ENCODE results near the gene LRP4. TPM values are rescaled to one million over a fixed set of nuclear protein-coding genes. Genes with fewer than 3 reads are reported as not detected.
A peak's percentile ranks its signal among the peaks of the same experiment; 100 is the strongest.

LRP4 gene
- total and polyA plus RNA-seq, 10 donors: 0.88 to 30.7 (median 19.9) TPM

DNA sequence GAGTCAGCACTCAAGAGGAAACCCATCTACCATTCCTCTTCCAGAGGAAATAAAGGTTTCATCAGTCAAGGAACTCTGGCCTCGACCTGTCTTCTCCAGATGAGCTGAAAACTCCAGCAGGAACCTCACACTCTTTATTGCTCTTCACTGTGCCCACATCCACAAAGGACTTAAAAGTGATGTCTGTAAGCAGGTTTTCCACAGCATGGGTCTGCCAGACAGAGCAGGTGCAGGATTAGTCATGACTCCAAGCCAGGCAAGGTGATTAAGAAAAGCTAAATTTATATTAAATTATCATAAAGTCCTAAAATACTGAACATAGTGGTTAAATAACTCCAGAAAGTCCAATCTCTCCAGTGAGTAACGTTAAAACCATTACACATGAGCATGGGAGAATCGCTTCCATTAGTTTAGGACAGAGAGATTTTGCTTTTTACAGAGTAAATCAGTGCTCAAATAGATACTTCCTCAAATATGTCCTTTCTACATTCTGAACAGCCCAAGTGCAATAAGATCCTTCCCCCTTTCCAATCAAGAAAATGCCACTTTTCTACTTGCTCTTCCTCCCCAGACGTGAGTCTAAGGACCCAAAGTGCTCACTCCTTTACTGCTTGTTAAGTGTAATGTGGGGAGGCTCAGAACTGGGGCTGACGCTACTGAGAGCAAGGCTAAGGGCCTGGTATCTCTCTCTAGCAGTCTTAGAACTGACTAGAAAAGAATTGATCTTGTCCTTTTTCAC, 61.6 kb downstream of the LRP4 start:
- Histone ChIP-seq H3K4me3 (no peak overlapping the region), H3K4me1 (peaks cover 0 to 21% (median 2%) of the 10 kb centered on the region in 6 donors), H3K27me3 (replicated peaks in 1 of 7) (no peaks in the 10 kb centered on the region), H3K36me3 (peaks cover 0 to 18% (median 3%) of the 10 kb centered on the region in 6 donors), H3K27ac (peak overlapping the region in 4 of 8 donors; percentile 13 to 59 (median 44)), H3K9me3 (no peaks in the 10 kb centered on the region)
- no peak for DNase-seq
- 54 to 69% (median 60%) methylated on average over 5 of the region's 5 CpGs for WGBS, 5 donors
- TF ChIP-seq, protein P1, sequence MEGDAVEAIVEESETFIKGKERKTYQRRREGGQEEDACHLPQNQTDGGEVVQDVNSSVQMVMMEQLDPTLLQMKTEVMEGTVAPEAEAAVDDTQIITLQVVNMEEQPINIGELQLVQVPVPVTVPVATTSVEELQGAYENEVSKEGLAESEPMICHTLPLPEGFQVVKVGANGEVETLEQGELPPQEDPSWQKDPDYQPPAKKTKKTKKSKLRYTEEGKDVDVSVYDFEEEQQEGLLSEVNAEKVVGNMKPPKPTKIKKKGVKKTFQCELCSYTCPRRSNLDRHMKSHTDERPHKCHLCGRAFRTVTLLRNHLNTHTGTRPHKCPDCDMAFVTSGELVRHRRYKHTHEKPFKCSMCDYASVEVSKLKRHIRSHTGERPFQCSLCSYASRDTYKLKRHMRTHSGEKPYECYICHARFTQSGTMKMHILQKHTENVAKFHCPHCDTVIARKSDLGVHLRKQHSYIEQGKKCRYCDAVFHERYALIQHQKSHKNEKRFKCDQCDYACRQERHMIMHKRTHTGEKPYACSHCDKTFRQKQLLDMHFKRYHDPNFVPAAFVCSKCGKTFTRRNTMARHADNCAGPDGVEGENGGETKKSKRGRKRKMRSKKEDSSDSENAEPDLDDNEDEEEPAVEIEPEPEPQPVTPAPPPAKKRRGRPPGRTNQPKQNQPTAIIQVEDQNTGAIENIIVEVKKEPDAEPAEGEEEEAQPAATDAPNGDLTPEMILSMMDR (IDR thresholded peaks at IDR 0.05 in 8 of 11, conservative IDR thresholded peaks at IDR 0.05 in 3 of 11): no peak
- TF ChIP-seq POLR2AphosphoS5 (IDR thresholded peaks at IDR 0.05) (no peak), POLR2A (IDR thresholded peaks at IDR 0.05) (no peak)
- intact Hi-C loops (cut with DNase I; ENCODE audit: low total_unique reads): no loop called here

DNA sequence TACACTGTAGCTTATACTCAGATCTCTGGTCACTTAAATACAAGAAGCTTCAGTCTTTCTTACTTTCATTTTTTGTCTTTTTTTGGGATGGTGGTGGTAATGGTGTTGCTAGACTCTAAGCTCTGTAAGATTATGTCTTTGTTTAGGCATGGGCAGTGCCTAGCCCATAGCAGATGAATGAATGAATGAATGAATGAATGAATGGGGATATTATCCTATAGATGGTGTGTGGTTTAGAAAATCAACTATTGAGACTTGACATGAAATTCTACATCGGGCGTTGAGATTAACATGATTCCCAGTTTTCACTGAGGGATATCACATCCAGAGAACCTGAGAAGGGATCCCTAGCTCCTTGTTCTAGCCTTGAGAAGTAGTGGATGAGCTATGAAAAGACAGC, 62.5 kb downstream of the LRP4 start:
- WGBS, 5 donors: 95 to 99% (median 96%) methylated on average over 2 of the region's 2 CpGs
- H3K4me1 ChIP-seq: peaks cover 0 to 21% (median 2%) of the 10 kb centered on the region in 6 donors
- H3K36me3 ChIP-seq: peaks cover 0 to 16% (median 3%) of the 10 kb centered on the region in 6 donors
- TF ChIP-seq POLR2A (IDR thresholded peaks at IDR 0.05) (no peak), POLR2AphosphoS5 (IDR thresholded peaks at IDR 0.05) (no peak)
- TF ChIP-seq, protein P1 (IDR thresholded peaks at IDR 0.05 in 8 of 11, conservative IDR thresholded peaks at IDR 0.05 in 3 of 11): no peak
- DNase-seq: no peak
- H3K9me3 ChIP-seq: no peaks in the 10 kb centered on the region
- no peaks in the 10 kb centered on the region for H3K27me3 ChIP-seq (replicated peaks in 1 of 7)
- intact Hi-C loops (cut with DNase I; ENCODE audit: low total_unique reads): no loop called here
- H3K27ac ChIP-seq: no peak overlapping the region
- H3K4me3 ChIP-seq: no peak overlapping the region

DNA sequence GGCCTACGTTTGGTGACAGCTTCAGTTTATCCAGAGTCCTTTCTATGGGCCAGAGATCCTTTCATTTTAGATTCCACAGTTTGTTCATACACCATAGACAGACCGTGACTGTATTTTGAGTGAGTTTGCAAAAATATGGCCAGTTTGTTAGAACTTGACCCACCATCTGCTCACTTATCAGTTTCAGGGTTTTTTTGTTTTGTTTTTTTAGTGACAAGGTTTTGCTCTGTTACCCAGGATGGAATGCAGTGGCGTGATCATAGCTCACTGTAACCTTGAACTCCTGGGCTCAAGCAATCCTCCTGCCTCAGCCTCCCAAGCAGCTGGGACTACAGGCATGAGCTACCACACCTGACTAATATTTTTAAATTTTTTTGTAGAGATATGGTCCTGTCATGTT, 63.2 kb downstream of the LRP4 start:
- Histone ChIP-seq H3K27ac (no peak overlapping the region), H3K9me3 (no peaks in the 10 kb centered on the region), H3K36me3 (peaks cover 0 to 16% (median 3%) of the 10 kb centered on the region in 6 donors), H3K27me3 (replicated peaks in 1 of 7) (no peaks in the 10 kb centered on the region), H3K4me3 (no peak overlapping the region), H3K4me1 (peaks cover 0 to 21% (median 2%) of the 10 kb centered on the region in 6 donors)
- no peak for DNase-seq
- TF ChIP-seq POLR2AphosphoS5 (IDR thresholded peaks at IDR 0.05): no peak
- intact Hi-C loops (cut with DNase I; ENCODE audit: low total_unique reads): no loop called here
- 74 to 91% (median 89%) methylated on average over 3 of the region's 3 CpGs for WGBS, 5 donors

DNA sequence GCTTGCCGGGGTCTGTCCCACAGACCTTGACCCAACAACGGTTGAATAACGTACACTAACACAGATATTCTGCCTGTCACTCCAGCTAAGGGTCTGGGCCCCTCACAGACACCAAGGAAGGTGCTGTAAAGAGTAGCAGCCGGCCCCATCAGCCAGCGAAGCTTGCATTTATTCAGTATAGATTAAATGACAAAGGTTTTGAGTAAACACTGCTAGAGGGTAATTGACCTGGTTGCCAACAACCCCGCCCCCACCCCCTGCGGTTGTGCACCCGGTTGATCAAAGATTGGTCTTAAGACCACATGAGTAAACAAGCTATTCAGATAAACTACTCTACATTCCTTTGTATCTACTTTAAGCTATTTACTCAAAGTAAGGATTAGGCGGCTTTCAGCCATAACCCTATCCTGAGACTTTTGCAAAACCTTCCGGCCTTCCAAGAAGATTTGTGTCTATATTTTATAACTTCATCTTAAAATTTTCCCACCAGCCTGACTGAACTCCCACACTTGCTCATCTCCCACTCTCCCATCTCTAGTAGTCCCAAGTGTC, 67.4 kb downstream of the LRP4 start:
- H3K4me3 ChIP-seq: no peak overlapping the region
- no peaks in the 10 kb centered on the region for H3K36me3 ChIP-seq
- H3K27ac ChIP-seq: no peak overlapping the region
- H3K4me1 ChIP-seq: peaks cover 0 to 11% (median 6%) of the 10 kb centered on the region in 6 donors
- H3K27me3 ChIP-seq (replicated peaks in 1 of 7): no peaks in the 10 kb centered on the region
- intact Hi-C loops (cut with DNase I; ENCODE audit: low total_unique reads): no loop called here
- no peak for TF ChIP-seq POLR2AphosphoS5 (IDR thresholded peaks at IDR 0.05)
- TF ChIP-seq, protein P1 (IDR thresholded peaks at IDR 0.05 in 8 of 11, conservative IDR thresholded peaks at IDR 0.05 in 3 of 11): no peak
- no peak for TF ChIP-seq POLR2A (IDR thresholded peaks at IDR 0.05)
- WGBS, 5 donors: 80 to 91% (median 86%) methylated on average over 10 of the region's 10 CpGs
- no peaks in the 10 kb centered on the region for H3K9me3 ChIP-seq
- DNase-seq: no peak

Data from spleen (tissue), 11 donors.